Neural cell (in vitro differentiated cells): ENCODE results near the gene CDS1.

Source experiments
- CTCF ChIP-seq: fragments of 450-650 bp; IDR thresholded peaks from 2 replicates; pipeline ENCODE4 v1.5.1; 2014; ENCODE audit warnings: antibody characterized with exemption, mild to moderate bottlenecking, moderate library complexity; ENCODE audit not compliant: poor library complexity, severe bottlenecking
- EP300 ChIP-seq: fragments of 450-650 bp; conservative IDR thresholded peaks from 2 replicates; pipeline ENCODE4 v1.6.1; 2014; ENCODE audit warnings: antibody characterized with exemption, mild to moderate bottlenecking, moderate library complexity; ENCODE audit not compliant: poor library complexity, severe bottlenecking
- EZH2 ChIP-seq: fragments of 200-600, 300-800 bp; shearing (Covaris generic), sonication (generic); IDR thresholded peaks from 2 replicates; pipeline ENCODE4 v1.6.1; 2014; ENCODE audit warnings: antibody characterized with exemption, low read length, borderline replicate concordance, mild to moderate bottlenecking; ENCODE audit not compliant: insufficient read depth, poor library complexity, severe bottlenecking
- POLR2AphosphoS5 ChIP-seq: IDR thresholded peaks from 2 replicates; pipeline ENCODE4 v1.6.1; 2012
- TAF1 ChIP-seq: IDR thresholded peaks from 2 replicates; pipeline ENCODE4 v1.6.1; 2012; ENCODE audit warnings: low read depth

- no peak for TF ChIP-seq CTCF
- TF ChIP-seq POLR2AphosphoS5: no peak
- no peak for TF ChIP-seq TAF1
- TF ChIP-seq EZH2: no peak
- TF ChIP-seq EP300: no peak
Measured at GRCh38 chr4:84594724-84595123, 11.8 kb downstream of the CDS1 start.
